Neural cell (in vitro differentiated cells): ENCODE measurements around the gene DGKD. TPM values are rescaled to one million over a fixed set of nuclear protein-coding genes. Genes with fewer than 3 reads are reported as not detected.

Experiments used
- H2AFZ ChIP-seq: fragments of 200-600, 300-800 bp; sonication (generic), shearing (Covaris generic); 2 replicates; pipeline ENCODE4 v1.6.0; 2014; ENCODE audit warnings: low read depth, mild to moderate bottlenecking, antibody characterized with exemption, low read length, moderate library complexity
- H3F3A ChIP-seq: fragments of 200-600 bp; shearing (Covaris generic); 2 replicates; pipeline ENCODE4 v1.6.1; 2016; ENCODE audit warnings: mild to moderate bottlenecking, moderate library complexity, mixed read lengths, antibody characterized with exemption, low read length; ENCODE audit not compliant: insufficient read depth, poor library complexity, severe bottlenecking
- H3K27ac ChIP-seq: fragments of 200-600, 300-800 bp; sonication (generic), shearing (Covaris generic); 2 replicates; pipeline ENCODE4 v1.5.1; 2014; ENCODE audit warnings: mild to moderate bottlenecking, low read length, moderate library complexity
- H3K27me3 ChIP-seq: fragments of 300-800, 200-600 bp; sonication (generic), shearing (Covaris generic); 2 replicates; pipeline ENCODE4 v1.6.0; 2014; ENCODE audit warnings: mild to moderate bottlenecking, low read depth, low read length, moderate library complexity; ENCODE audit not compliant: insufficient read depth
- H3K36me3 ChIP-seq: fragments of 300-800, 200-600 bp; sonication (generic), shearing (Covaris generic); 2 replicates; pipeline ENCODE4 v1.5.1; 2014; ENCODE audit warnings: mild to moderate bottlenecking, antibody characterized with exemption, low read length, moderate library complexity; ENCODE audit not compliant: insufficient read depth
- H3K4me2 ChIP-seq: fragments of 300-800, 200-600 bp; sonication (generic), shearing (Covaris generic); 2 replicates; pipeline ENCODE4 v1.6.0; 2014; ENCODE audit warnings: mild to moderate bottlenecking, low read length
- H3K4me3 ChIP-seq: fragments of 300-800, 200-600 bp; sonication (generic), shearing (Covaris generic); 2 replicates; pipeline ENCODE4 v1.5.1; 2014; ENCODE audit warnings: mild to moderate bottlenecking, low read length, moderate library complexity
- H3K79me2 ChIP-seq: fragments of 200-600 bp; shearing (Covaris generic); replicated peaks from 2 replicates; pipeline ENCODE4 v1.6.0; 2014; ENCODE audit warnings: mild to moderate bottlenecking, low read length, moderate library complexity; ENCODE audit not compliant: insufficient read depth
- H3K9ac ChIP-seq: fragments of 300-800, 200-600 bp; sonication (generic), shearing (Covaris generic); 2 replicates; pipeline ENCODE4 v1.6.1; 2016; ENCODE audit warnings: mild to moderate bottlenecking, low read length, mixed read lengths
- H3K9me2 ChIP-seq: fragments of 200-600 bp; shearing (Covaris generic); 2 replicates; pipeline ENCODE4 v1.6.1; 2016; ENCODE audit warnings: mild to moderate bottlenecking, low read length, mixed read lengths; ENCODE audit not compliant: insufficient read depth
- H3K9me3 ChIP-seq: fragments of 200-600, 300-800 bp; sonication (generic), shearing (Covaris generic); 2 replicates; pipeline ENCODE4 v1.6.1; 2016; ENCODE audit warnings: mild to moderate bottlenecking, mixed run types, low read length, moderate library complexity, mixed read lengths
- H4K20me1 ChIP-seq: fragments of 200-600 bp; shearing (Covaris generic); 2 replicates; pipeline ENCODE4 v1.6.1; 2016; ENCODE audit warnings: mild to moderate bottlenecking, mixed run types; ENCODE audit not compliant: insufficient read depth
- EP300 ChIP-seq: fragments of 450-650 bp; conservative IDR thresholded peaks from 2 replicates; pipeline ENCODE4 v1.6.1; 2014; ENCODE audit warnings: antibody characterized with exemption, mild to moderate bottlenecking, moderate library complexity; ENCODE audit not compliant: poor library complexity, severe bottlenecking
- EZH2 ChIP-seq: fragments of 200-600, 300-800 bp; shearing (Covaris generic), sonication (generic); IDR thresholded peaks from 2 replicates; pipeline ENCODE4 v1.6.1; 2014; ENCODE audit warnings: antibody characterized with exemption, low read length, borderline replicate concordance, mild to moderate bottlenecking; ENCODE audit not compliant: insufficient read depth, poor library complexity, severe bottlenecking
- MXI1 ChIP-seq: fragments of 450-650 bp; conservative IDR thresholded peaks from 2 replicates; pipeline ENCODE4 v1.6.1; 2014; ENCODE audit warnings: antibody characterized with exemption, mild to moderate bottlenecking; ENCODE audit not compliant: poor library complexity, severe bottlenecking
- POLR2AphosphoS5 ChIP-seq: IDR thresholded peaks from 2 replicates; pipeline ENCODE4 v1.6.1; 2012
- RAD21 ChIP-seq: fragments of 450-650 bp; conservative IDR thresholded peaks from 2 replicates; pipeline ENCODE4 v1.6.1; 2014; ENCODE audit warnings: antibody characterized with exemption, mild to moderate bottlenecking, moderate library complexity
- SMC3 ChIP-seq: fragments of 450-650 bp; conservative IDR thresholded peaks from 2 replicates; pipeline ENCODE4 v1.6.1; 2014; ENCODE audit warnings: antibody characterized with exemption, mild to moderate bottlenecking, moderate library complexity; ENCODE audit not compliant: poor library complexity
- TAF1 ChIP-seq: IDR thresholded peaks from 2 replicates; pipeline ENCODE4 v1.6.1; 2012; ENCODE audit warnings: low read depth
- polyA plus RNA-seq: library from polyadenylated mRNA; depleted of rRNA; stranded (reverse); fragments of >200 nt; gene quantifications from 2 replicates; pipeline ENCODE4 v1.2.3, GENCODE V29; 2014
- TF ChIP-seq, protein P1 (sequence below): IDR thresholded peaks from 2 replicates; pipeline ENCODE4 v1.6.1; 2012; ENCODE audit warnings: borderline replicate concordance
- TF ChIP-seq, protein P2 (sequence below): fragments of 450-650 bp; IDR thresholded peaks from 2 replicates; pipeline ENCODE4 v1.5.1; 2014; ENCODE audit warnings: antibody characterized with exemption, mild to moderate bottlenecking, moderate library complexity; ENCODE audit not compliant: poor library complexity, severe bottlenecking

The DGKD gene
- polyA plus RNA-seq, 1 donor from 2014 or later = 36.4 TPM

DNA sequence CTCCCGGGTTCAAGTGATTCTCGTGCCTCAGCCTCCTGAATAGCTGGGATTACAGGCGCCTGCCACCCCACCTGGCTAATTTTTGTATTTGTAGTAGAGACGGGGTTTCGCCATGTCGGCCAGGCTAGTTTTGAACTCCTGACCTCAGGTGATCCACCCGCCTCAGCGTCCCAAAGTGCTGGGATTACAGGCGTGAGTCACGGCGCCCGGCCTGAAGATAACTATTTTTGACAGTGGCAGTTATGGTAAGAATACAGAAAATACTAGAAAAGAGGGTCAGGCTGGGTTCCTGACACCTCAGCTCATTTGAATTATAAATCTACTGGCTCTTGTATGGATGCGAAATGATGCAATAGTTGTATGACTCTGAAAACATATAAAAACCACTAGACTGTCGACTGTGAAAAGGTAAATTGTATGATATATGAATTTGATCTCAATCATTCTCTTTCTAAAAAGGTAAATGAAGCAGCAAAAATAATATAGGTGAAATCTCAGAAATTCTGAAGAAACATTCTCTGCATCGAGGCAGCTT is 11.1 kb upstream of the DGKD start:
- Histone ChIP-seq H3K36me3 (no peaks in the 10 kb centered on the region), H3K79me2 (no peaks in the 10 kb centered on the region), H2AFZ (no peak overlapping the region), H3K27ac (no peak overlapping the region), H3K9ac (no peak overlapping the region), H3K27me3 (no peaks in the 10 kb centered on the region), H3F3A (no peaks in the 10 kb centered on the region), H4K20me1 (no peaks in the 10 kb centered on the region), H3K4me2 (no peak overlapping the region), H3K9me3 (no peaks in the 10 kb centered on the region), H3K9me2 (no peaks in the 10 kb centered on the region), H3K4me3 (no peak overlapping the region)
- TF ChIP-seq EZH2 (no peak), RAD21 (no peak), POLR2AphosphoS5 (no peak), SMC3 (no peak), EP300 (no peak), MXI1 (no peak), TAF1 (no peak)
- TF ChIP-seq, protein P1, sequence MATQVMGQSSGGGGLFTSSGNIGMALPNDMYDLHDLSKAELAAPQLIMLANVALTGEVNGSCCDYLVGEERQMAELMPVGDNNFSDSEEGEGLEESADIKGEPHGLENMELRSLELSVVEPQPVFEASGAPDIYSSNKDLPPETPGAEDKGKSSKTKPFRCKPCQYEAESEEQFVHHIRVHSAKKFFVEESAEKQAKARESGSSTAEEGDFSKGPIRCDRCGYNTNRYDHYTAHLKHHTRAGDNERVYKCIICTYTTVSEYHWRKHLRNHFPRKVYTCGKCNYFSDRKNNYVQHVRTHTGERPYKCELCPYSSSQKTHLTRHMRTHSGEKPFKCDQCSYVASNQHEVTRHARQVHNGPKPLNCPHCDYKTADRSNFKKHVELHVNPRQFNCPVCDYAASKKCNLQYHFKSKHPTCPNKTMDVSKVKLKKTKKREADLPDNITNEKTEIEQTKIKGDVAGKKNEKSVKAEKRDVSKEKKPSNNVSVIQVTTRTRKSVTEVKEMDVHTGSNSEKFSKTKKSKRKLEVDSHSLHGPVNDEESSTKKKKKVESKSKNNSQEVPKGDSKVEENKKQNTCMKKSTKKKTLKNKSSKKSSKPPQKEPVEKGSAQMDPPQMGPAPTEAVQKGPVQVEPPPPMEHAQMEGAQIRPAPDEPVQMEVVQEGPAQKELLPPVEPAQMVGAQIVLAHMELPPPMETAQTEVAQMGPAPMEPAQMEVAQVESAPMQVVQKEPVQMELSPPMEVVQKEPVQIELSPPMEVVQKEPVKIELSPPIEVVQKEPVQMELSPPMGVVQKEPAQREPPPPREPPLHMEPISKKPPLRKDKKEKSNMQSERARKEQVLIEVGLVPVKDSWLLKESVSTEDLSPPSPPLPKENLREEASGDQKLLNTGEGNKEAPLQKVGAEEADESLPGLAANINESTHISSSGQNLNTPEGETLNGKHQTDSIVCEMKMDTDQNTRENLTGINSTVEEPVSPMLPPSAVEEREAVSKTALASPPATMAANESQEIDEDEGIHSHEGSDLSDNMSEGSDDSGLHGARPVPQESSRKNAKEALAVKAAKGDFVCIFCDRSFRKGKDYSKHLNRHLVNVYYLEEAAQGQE = no peak
- TF ChIP-seq, protein P2, sequence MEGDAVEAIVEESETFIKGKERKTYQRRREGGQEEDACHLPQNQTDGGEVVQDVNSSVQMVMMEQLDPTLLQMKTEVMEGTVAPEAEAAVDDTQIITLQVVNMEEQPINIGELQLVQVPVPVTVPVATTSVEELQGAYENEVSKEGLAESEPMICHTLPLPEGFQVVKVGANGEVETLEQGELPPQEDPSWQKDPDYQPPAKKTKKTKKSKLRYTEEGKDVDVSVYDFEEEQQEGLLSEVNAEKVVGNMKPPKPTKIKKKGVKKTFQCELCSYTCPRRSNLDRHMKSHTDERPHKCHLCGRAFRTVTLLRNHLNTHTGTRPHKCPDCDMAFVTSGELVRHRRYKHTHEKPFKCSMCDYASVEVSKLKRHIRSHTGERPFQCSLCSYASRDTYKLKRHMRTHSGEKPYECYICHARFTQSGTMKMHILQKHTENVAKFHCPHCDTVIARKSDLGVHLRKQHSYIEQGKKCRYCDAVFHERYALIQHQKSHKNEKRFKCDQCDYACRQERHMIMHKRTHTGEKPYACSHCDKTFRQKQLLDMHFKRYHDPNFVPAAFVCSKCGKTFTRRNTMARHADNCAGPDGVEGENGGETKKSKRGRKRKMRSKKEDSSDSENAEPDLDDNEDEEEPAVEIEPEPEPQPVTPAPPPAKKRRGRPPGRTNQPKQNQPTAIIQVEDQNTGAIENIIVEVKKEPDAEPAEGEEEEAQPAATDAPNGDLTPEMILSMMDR = no peak

DNA sequence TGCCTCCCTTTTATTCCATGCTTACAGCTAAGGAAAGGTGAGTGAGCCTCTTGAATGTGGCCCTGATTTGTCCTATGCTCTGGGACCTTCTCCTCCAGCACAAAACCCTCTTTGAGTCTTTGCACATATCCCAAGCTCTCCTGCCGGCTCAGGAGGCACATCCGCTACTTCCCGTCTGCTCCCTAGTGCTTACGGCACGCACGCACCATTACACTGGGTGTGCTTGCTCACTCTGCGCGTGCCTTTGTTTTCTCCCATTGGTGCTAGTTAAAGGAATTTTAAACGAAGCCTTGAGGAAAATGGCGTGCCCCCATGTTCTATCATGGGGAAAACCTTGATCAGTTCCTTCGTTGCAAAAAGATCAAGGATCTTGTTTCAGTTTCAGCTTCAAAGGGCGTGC is 7.9 kb upstream of the DGKD start:
- no peaks in the 10 kb centered on the region for H3K27me3 ChIP-seq
- H3K36me3 ChIP-seq = no peaks in the 10 kb centered on the region
- no peaks in the 10 kb centered on the region for H3K9me2 ChIP-seq
- no peak overlapping the region for H3K9ac ChIP-seq
- no peak overlapping the region for H3K4me2 ChIP-seq
- H2AFZ ChIP-seq = no peak overlapping the region
- H3K27ac ChIP-seq = no peak overlapping the region
- TF ChIP-seq RAD21 (no peak), SMC3 (no peak), EZH2 (no peak), TAF1 (no peak), MXI1 (no peak), EP300 (no peak), POLR2AphosphoS5 (no peak)
- TF ChIP-seq, protein P1 = no peak
- TF ChIP-seq, protein P2 = no peak
- no peaks in the 10 kb centered on the region for H3K9me3 ChIP-seq
- no peaks in the 10 kb centered on the region for H4K20me1 ChIP-seq
- no peaks in the 10 kb centered on the region for H3K79me2 ChIP-seq
- H3K4me3 ChIP-seq = no peak overlapping the region
- H3F3A ChIP-seq = no peaks in the 10 kb centered on the region
